Measurements from ENCODE around the gene TMEM205.
"Not testable (repeated sequence)": the region's sequence is repeated elsewhere in the genome, so short reads cannot be mapped to it uniquely, and the experiment has no call there.

The TMEM205 gene

DNA sequence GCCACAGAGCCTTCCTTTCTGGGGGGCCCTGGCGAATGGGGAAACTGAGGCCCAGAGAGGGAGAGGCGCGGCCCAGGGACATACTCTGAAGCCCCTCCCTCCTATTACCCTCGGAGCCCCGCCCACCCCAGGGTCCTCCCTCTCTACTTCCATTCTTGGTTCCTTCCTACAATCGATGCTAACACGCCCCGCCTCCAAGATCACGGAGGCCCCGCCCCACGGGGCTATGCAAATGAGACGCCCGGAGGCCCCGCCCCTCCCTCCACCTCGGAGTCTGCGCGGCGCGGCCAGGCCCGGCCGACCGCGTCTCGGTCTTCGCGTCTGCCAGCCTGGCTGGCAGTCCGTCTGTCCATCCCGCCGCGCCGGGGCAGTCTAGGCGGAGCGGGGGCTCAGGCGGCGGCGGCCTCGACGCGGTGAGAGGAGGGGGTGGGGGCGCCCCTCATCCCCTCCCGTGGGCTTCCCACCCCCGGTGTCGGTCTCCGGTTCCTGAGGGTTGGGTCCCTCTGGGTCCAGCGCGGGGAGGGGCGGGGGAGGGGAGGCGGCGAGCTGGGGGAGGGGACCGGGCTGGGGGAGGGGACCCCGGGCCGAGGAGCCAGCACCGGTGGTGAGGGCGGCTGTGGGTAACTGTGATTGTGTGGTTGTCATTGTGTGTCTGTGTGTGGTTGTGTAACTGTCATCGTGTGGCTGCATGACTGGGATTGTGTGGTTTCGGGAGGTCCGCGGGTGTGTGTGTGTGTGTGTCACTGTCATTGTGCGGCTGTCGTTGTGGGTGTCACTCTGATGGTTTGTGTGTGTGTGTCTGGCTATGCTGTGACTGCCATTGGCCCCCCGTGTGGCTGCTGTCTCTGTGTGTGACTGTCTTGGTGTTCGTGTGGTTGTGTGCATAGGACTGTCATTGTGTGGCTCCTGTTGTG lies 9.3 kb upstream of the TMEM205 start, which contains the start of gene PLPPR2:
Gene PLPPR2 (plus strand): TSS at position 273 of the 914 bp plus-strand sequence. CDS start 2,242 bp downstream, outside the sequence.
- Histone ChIP-seq H3K4me2 (ENCODE audit: low read length) (peak within 1 kb of the TSS; percentile 56), H3K4me3 (ENCODE audit: low read depth, low read length, poor library complexity, severe bottlenecking) (peak within 1 kb of the TSS; percentile 51), H2AFZ (ENCODE audit: low read length) (no peak within 1 kb of the TSS), H3K79me2 (ENCODE audit: insufficient read depth, low read length) (no peaks in the 10 kb centered on the region), H4K20me1 (ENCODE audit: insufficient read depth, low read length) (no peaks in the 10 kb centered on the region), H3K4me1 (ENCODE audit: insufficient read depth, low read length, severe bottlenecking) (peaks cover 8% of the 10 kb centered on the region), H3K27ac (ENCODE audit: low read depth, low read length, poor library complexity, severe bottlenecking) (no peak within 1 kb of the TSS), H3K36me3 (ENCODE audit: insufficient read depth, low read length) (no peaks in the 10 kb centered on the region), H3K27me3 (ENCODE audit: insufficient read depth, low read length) (0 out of 2 replicates have a peak, but pooled peaks cover 5% of the 10 kb centered on the region), H3K9ac (ENCODE audit: low read length) (peak within 1 kb of the TSS; percentile 24; the same call in 1 of the 2 replicates), H3K9me2 (ENCODE audit: low read depth, low read length) (no peaks in the 10 kb centered on the region), H3F3A (ENCODE audit: insufficient read depth, low read length) (no peaks in the 10 kb centered on the region), H3K9me3 (ENCODE audit: low read length) (no peaks in the 10 kb centered on the region)
- no peak for TF ChIP-seq EZH2 (IDR thresholded peaks at IDR 0.05; ENCODE audit: borderline replicate concordance, low read length)
- TF ChIP-seq, protein P1, sequence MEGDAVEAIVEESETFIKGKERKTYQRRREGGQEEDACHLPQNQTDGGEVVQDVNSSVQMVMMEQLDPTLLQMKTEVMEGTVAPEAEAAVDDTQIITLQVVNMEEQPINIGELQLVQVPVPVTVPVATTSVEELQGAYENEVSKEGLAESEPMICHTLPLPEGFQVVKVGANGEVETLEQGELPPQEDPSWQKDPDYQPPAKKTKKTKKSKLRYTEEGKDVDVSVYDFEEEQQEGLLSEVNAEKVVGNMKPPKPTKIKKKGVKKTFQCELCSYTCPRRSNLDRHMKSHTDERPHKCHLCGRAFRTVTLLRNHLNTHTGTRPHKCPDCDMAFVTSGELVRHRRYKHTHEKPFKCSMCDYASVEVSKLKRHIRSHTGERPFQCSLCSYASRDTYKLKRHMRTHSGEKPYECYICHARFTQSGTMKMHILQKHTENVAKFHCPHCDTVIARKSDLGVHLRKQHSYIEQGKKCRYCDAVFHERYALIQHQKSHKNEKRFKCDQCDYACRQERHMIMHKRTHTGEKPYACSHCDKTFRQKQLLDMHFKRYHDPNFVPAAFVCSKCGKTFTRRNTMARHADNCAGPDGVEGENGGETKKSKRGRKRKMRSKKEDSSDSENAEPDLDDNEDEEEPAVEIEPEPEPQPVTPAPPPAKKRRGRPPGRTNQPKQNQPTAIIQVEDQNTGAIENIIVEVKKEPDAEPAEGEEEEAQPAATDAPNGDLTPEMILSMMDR (IDR thresholded peaks at IDR 0.05; ENCODE audit: low read length), result no peak

DNA sequence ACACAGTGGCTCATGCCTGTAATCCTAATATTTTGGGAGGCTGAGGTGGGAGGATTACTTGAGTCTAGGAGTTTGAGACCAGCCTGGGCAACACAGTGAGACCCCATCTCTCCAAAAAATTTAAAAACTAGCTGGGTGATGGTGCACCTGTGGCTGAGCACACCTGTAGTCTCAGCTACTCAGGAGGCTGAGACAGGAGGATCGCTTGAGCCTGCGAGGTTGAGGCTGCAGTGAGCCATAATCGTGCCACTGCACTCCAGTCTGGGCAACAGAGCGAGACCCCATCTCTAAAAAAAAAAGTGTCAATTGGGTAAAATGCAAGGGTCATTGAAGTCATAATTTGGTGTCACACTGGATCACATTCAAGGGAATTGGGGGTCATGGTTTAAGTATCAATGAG lies 8.0 kb upstream of the TMEM205 start:
- not testable (repeated sequence) for H3K9ac ChIP-seq (ENCODE audit: low read length); H2AFZ ChIP-seq (ENCODE audit: low read length); H3K36me3 ChIP-seq (ENCODE audit: insufficient read depth, low read length); H3K4me1 ChIP-seq (ENCODE audit: insufficient read depth, low read length, severe bottlenecking); H3K9me2 ChIP-seq (ENCODE audit: low read depth, low read length); H3K27ac ChIP-seq (ENCODE audit: low read depth, low read length, poor library complexity, severe bottlenecking); H3K9me3 ChIP-seq (ENCODE audit: low read length); H3K4me3 ChIP-seq (ENCODE audit: low read depth, low read length, poor library complexity, severe bottlenecking); H3K4me2 ChIP-seq (ENCODE audit: low read length); H3F3A ChIP-seq (ENCODE audit: insufficient read depth, low read length); H4K20me1 ChIP-seq (ENCODE audit: insufficient read depth, low read length); H3K27me3 ChIP-seq (ENCODE audit: insufficient read depth, low read length); H3K79me2 ChIP-seq (ENCODE audit: insufficient read depth, low read length)

DNA sequence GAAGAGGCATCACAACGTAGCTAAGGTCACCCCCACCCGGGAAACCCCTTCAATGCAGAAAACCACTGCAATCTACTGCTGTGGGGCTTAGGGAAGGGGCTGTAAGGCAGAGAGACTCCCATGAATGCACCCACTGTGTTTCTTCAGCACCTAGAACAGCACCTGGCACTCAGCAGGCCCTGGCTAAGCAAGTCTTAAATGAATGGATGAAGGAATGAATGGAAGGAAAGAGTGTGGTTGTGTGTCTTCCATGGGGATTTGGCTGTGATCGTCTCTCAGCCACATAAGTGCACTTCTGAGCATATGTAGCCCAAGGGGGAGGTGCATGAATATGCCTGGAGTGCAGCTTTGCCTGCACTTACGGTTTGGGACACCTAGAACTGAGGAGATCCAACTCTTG lies 3.1 kb upstream of the TMEM205 start:
- H3K27ac ChIP-seq (ENCODE audit: low read depth, low read length, poor library complexity, severe bottlenecking), result no peak overlapping the region
- H3K4me3 ChIP-seq (ENCODE audit: low read depth, low read length, poor library complexity, severe bottlenecking), result no peak overlapping the region
- H3K36me3 ChIP-seq (ENCODE audit: insufficient read depth, low read length), result no peaks in the 10 kb centered on the region; the same call in 1 of the 2 replicates
- no peaks in the 10 kb centered on the region for H3K9me2 ChIP-seq (ENCODE audit: low read depth, low read length)
- peaks cover 30% of the 10 kb centered on the region for H3K4me1 ChIP-seq (ENCODE audit: insufficient read depth, low read length, severe bottlenecking)
- no peak overlapping the region for H2AFZ ChIP-seq (ENCODE audit: low read length)
- H3K9me3 ChIP-seq (ENCODE audit: low read length), result no peaks in the 10 kb centered on the region
- no peak overlapping the region for H3K9ac ChIP-seq (ENCODE audit: low read length)
- H3F3A ChIP-seq (ENCODE audit: insufficient read depth, low read length), result no peaks in the 10 kb centered on the region
- H3K27me3 ChIP-seq (ENCODE audit: insufficient read depth, low read length), result no peaks in the 10 kb centered on the region
- no peaks in the 10 kb centered on the region for H3K79me2 ChIP-seq (ENCODE audit: insufficient read depth, low read length)
- TF ChIP-seq, protein P1 (IDR thresholded peaks at IDR 0.05; ENCODE audit: low read length), result no peak
- TF ChIP-seq EZH2 (IDR thresholded peaks at IDR 0.05; ENCODE audit: borderline replicate concordance, low read length), result no peak
- H3K4me2 ChIP-seq (ENCODE audit: low read length), result no peak overlapping the region
- no peaks in the 10 kb centered on the region for H4K20me1 ChIP-seq (ENCODE audit: insufficient read depth, low read length)
